Endothelial cell of umbilical vein (primary cell): ENCODE data around the gene CRB1. TPM values are rescaled to one million over a fixed set of nuclear protein-coding genes. Genes with fewer than 3 reads are reported as not detected.

ENCODE experiments used
- BruUV-seq: library from RNA; stranded (reverse); fragments of 400-500 nt; replicated peaks from 2 replicates; lab custom pipeline; 2021; lab: Mats Ljungman, UMichigan
- CTCF ChIA-PET: fragments of 300-600, 350-600 bp; sonication (Branson Sonifier 250); formaldehyde crosslinking; loops from one replicate; lab custom pipeline; 2021; ENCODE audit warnings: antibody characterized with exemption, inconsistent platforms; lab: Charles Lee
- POLR2A ChIA-PET: fragments of 300-600, 350-600 bp; sonication (Branson Sonifier 250); formaldehyde crosslinking; loops from one replicate; lab custom pipeline; 2021; ENCODE audit warnings: antibody characterized with exemption, inconsistent platforms; lab: Charles Lee
- DNase-seq: peaks from one replicate; pipeline ENCODE4 v3.0.0-alpha.2; 2011; ENCODE audit warnings: low read depth, low spot score
- FAIRE-seq: peaks from 2 replicates; lab custom pipeline; 2011; peaks lifted over from hg19 to GRCh38; lab: Jason Lieb, UNC
- H2AFZ ChIP-seq: 2 replicates; pipeline ENCODE4 v1.6.0; 2012; ENCODE audit warnings: low read depth, low read length, control low read depth, inconsistent platforms
- H3K27ac ChIP-seq: 2 replicates; pipeline ENCODE4 v1.5.1; 2011; ENCODE audit warnings: low read depth, mild to moderate bottlenecking, control low read depth, low read length, moderate library complexity; ENCODE audit not compliant: insufficient read depth
- H3K27me3 ChIP-seq, 2 experiments: 2 replicates each; pipeline versions ENCODE4 v1.6.0 to v1.6.1; 2011; ENCODE audit warnings: low read length in 2 of 2, mixed read lengths in 1 of 2; ENCODE audit not compliant: control insufficient read depth in 2 of 2, insufficient read depth in 2 of 2
- H3K36me3 ChIP-seq, 2 experiments: 2 replicates in 1 of 2; 3 replicates in 1 of 2; pipeline ENCODE4 v1.5.1; 2011; ENCODE audit warnings: low read length in 2 of 2, mild to moderate bottlenecking in 1 of 2, moderate library complexity in 1 of 2; ENCODE audit not compliant: control insufficient read depth in 2 of 2, insufficient read depth in 2 of 2; ENCODE audit errors: extremely low read depth in 1 of 2
- H3K4me1 ChIP-seq: 3 replicates; pipeline ENCODE4 v1.5.1; 2011; ENCODE audit warnings: mild to moderate bottlenecking, low read length; ENCODE audit not compliant: control insufficient read depth, insufficient read depth; ENCODE audit errors: extremely low read depth
- H3K4me2 ChIP-seq: 2 replicates; pipeline ENCODE4 v1.6.1; 2011; ENCODE audit warnings: low read length, control low read depth, mixed read lengths; ENCODE audit not compliant: insufficient read depth
- H3K4me3 ChIP-seq, 3 experiments: fragments of 200-600 bp in 1 of 3; sonication (generic), shearing (Covaris generic) in 1 of 3; replicated peaks in 1 of 3; 2 replicates each; pipeline ENCODE4 v1.5.1; 2011 to 2016; ENCODE audit warnings: control low read depth in 3 of 3, low read length in 3 of 3, mild to moderate bottlenecking in 2 of 3, inconsistent platforms in 1 of 3, low read depth in 1 of 3, moderate library complexity in 1 of 3; ENCODE audit not compliant: insufficient read depth in 1 of 3
- H3K79me2 ChIP-seq: 2 replicates; pipeline ENCODE4 v1.6.0; 2012; ENCODE audit warnings: low read length, inconsistent platforms; ENCODE audit not compliant: control insufficient read depth, insufficient read depth
- H3K9ac ChIP-seq: replicated peaks from 2 replicates; pipeline ENCODE3; 2011; ENCODE audit warnings: low read length, control low read depth; ENCODE audit not compliant: insufficient read depth; ENCODE audit errors: extremely low read depth
- H3K9me1 ChIP-seq: replicated peaks from 3 replicates; pipeline ENCODE4 v1.6.0; 2011; ENCODE audit warnings: mild to moderate bottlenecking, low read length; ENCODE audit not compliant: control insufficient read depth, insufficient read depth; ENCODE audit errors: extremely low read depth
- H3K9me3 ChIP-seq: replicated peaks from 2 replicates; pipeline ENCODE4 v1.5.1; 2012; ENCODE audit warnings: low read length, inconsistent platforms; ENCODE audit not compliant: control insufficient read depth, insufficient read depth
- H4K20me1 ChIP-seq: replicated peaks from 2 replicates; pipeline ENCODE3; 2011; ENCODE audit warnings: mild to moderate bottlenecking, low read length; ENCODE audit not compliant: control insufficient read depth, insufficient read depth; ENCODE audit errors: extremely low read depth
- EZH2 ChIP-seq: IDR thresholded peaks from 2 replicates; pipeline ENCODE4 v1.6.1; 2012; ENCODE audit warnings: borderline replicate concordance, low read depth, mild to moderate bottlenecking, moderate library complexity, low read length, inconsistent platforms; ENCODE audit not compliant: severe bottlenecking
- FOS ChIP-seq: IDR thresholded peaks from 2 replicates; pipeline ENCODE4 v1.6.1; 2011; ENCODE audit warnings: mild to moderate bottlenecking, low read length, moderate library complexity, borderline replicate concordance; ENCODE audit not compliant: insufficient read depth
- GATA2 ChIP-seq: IDR thresholded peaks from 2 replicates; pipeline ENCODE4 v1.7.0; 2011; ENCODE audit warnings: low read depth, mild to moderate bottlenecking, moderate library complexity, mixed read lengths, low read length; ENCODE audit not compliant: insufficient read length, insufficient read depth
- JUN ChIP-seq: IDR thresholded peaks from 2 replicates; pipeline ENCODE4 v1.6.1; 2011; ENCODE audit warnings: borderline replicate concordance, low read depth; ENCODE audit not compliant: insufficient read length, insufficient read depth
- MYC ChIP-seq: IDR thresholded peaks from one replicate; pipeline ENCODE4 v1.6.1; 2011; ENCODE audit warnings: mild to moderate bottlenecking, low read depth, low read length
- POLR2A ChIP-seq: IDR thresholded peaks from 2 replicates; pipeline ENCODE4 v1.6.1; 2012; ENCODE audit warnings: low read depth, mild to moderate bottlenecking, control low read depth, low read length
- POLR2AphosphoS5 ChIP-seq: IDR thresholded peaks from 2 replicates; pipeline ENCODE4 v1.6.1; 2012; ENCODE audit warnings: low read depth, mild to moderate bottlenecking, control low read depth, low read length, moderate library complexity; ENCODE audit not compliant: insufficient read depth
- dilution Hi-C: fragments of 300-500 bp; cut with MboI; formaldehyde crosslinking; loops from one replicate; pipeline ENCODE4 v1.15.0; 2019; ENCODE audit warnings: low sequenced_read_pairs; ENCODE audit not compliant: extremely low pct_ligation_motif_present
- intact Hi-C: fragments of 100-400 bp; cut with micrococcal nuclease; formaldehyde crosslinking; loops from one replicate; pipeline ENCODE4 v1.10.0; 2022
- polyA plus RNA-seq, 4 experiments: library from polyadenylated mRNA; depleted of rRNA in 3 of 4; stranded (reverse) in 3 of 4; unstranded in 1 of 4; fragments of >200 nt; gene quantifications; 2 replicates each; pipeline versions ENCODE4 v1.2.1 to v1.2.3, GENCODE V29; 2011 to 2012; ENCODE audit warnings: missing spikeins in 1 of 4
- total RNA-seq: library from RNA; stranded (reverse); gene quantifications from 2 replicates; pipeline ENCODE4 v1.2.3, GENCODE V29; 2021
- TF ChIP-seq, protein P1 (sequence below): IDR thresholded peaks from 2 replicates; pipeline ENCODE4 v1.6.1; 2011; ENCODE audit not compliant: insufficient read depth, insufficient read length
- TF ChIP-seq, protein P2 (sequence below), 2 donors: IDR thresholded peaks; 1 replicate in 1 of 2; 2 replicates in 1 of 2; pipeline ENCODE4 v1.5.1; 2011; ENCODE audit warnings: low read length in 2 of 2, mild to moderate bottlenecking in 2 of 2, moderate library complexity in 2 of 2, control low read depth in 1 of 2, inconsistent platforms in 1 of 2, low read depth in 1 of 2; ENCODE audit not compliant: insufficient read depth in 1 of 2; ENCODE audit errors: extremely low read depth in 1 of 2

Gene CRB1
- total and polyA plus RNA-seq, 2 donors (not counting 3 experiments of a cell fraction or from before 2014, with no cell fraction given) = not detected

DNA sequence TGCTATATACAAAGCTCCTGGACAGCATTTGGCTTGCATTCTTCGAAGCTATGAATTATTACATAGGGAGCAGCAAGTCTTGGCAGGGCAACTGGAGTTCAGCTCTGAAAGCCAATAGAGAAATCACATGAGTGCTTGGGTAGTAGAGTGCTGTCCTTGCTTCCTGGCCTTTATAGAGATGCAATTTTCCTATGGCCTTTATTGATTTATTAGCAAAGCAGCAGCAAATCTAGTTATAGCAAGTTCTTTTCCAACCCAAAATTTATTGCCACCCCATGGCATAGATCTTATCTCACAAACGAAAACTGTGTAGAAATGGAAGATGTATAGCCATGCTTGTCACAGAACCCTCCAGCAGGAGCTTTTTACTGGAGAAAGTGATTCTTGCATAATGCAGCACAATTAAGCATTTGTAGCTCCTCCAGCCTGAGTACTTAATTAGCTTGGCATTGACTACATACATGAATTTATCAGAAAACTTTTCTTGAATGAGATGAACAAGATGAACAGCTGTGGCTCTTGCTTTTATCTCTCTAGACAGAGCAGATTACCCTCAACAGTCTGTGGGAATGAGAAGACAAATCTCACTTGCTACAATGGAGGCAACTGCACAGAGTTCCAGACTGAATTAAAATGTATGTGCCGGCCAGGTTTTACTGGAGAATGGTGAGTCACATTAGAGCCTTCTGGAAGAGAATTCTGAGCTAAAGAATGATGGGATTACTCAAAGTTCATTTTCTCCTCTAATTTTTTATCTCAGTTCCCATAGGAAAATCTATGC lies 170.1 kb downstream of the CRB1 start:
- Histone ChIP-seq H4K20me1 (no peaks in the 10 kb centered on the region), H2AFZ (no peak overlapping the region), H3K27me3 (no peaks in the 10 kb centered on the region), H3K4me2 (no peak overlapping the region), H3K4me3 (no peak overlapping the region), H3K79me2 (no peaks in the 10 kb centered on the region), H3K9ac (no peak overlapping the region), H3K4me1 (no peaks in the 10 kb centered on the region), H3K27ac (no peak overlapping the region), H3K9me3 (no peaks in the 10 kb centered on the region), H3K36me3 (no peaks in the 10 kb centered on the region), H3K9me1 (no peaks in the 10 kb centered on the region)
- dilution Hi-C loops (no loop called here), intact Hi-C loops (no loop called here)
- DNase-seq (no peak), FAIRE-seq (no peak)
- BruUV-seq = no TSS peak
- ChIA-PET CTCF (interaction anchor here (3.7 kb wide), 1 partner anchor 38 kb away, joined by 15 read pairs; no protein-coding TSS in a partner anchor), POLR2A (no interaction called here)
- TF ChIP-seq, protein P1, sequence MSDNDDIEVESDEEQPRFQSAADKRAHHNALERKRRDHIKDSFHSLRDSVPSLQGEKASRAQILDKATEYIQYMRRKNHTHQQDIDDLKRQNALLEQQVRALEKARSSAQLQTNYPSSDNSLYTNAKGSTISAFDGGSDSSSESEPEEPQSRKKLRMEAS = no peak
- TF ChIP-seq POLR2A (no peak), EZH2 (no peak), GATA2 (no peak), FOS (no peak), JUN (no peak), MYC (no peak), POLR2AphosphoS5 (no peak)
- TF ChIP-seq, protein P2, sequence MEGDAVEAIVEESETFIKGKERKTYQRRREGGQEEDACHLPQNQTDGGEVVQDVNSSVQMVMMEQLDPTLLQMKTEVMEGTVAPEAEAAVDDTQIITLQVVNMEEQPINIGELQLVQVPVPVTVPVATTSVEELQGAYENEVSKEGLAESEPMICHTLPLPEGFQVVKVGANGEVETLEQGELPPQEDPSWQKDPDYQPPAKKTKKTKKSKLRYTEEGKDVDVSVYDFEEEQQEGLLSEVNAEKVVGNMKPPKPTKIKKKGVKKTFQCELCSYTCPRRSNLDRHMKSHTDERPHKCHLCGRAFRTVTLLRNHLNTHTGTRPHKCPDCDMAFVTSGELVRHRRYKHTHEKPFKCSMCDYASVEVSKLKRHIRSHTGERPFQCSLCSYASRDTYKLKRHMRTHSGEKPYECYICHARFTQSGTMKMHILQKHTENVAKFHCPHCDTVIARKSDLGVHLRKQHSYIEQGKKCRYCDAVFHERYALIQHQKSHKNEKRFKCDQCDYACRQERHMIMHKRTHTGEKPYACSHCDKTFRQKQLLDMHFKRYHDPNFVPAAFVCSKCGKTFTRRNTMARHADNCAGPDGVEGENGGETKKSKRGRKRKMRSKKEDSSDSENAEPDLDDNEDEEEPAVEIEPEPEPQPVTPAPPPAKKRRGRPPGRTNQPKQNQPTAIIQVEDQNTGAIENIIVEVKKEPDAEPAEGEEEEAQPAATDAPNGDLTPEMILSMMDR (IDR thresholded peaks at IDR 0.05; ENCODE audit: extremely low read depth in 1 of 2, insufficient read depth in 1 of 2, low read depth in 1 of 2, low read length in 2 of 2) = no peak
